B cell (primary cell): ENCODE results near the gene CTDP1.

ENCODE experiments used
- EZH2 ChIP-seq: IDR thresholded peaks from 2 replicates; pipeline ENCODE4 v1.6.1; 2012; ENCODE audit warnings: borderline replicate concordance, low read depth, mild to moderate bottlenecking, moderate library complexity, low read length; ENCODE audit not compliant: insufficient read depth, poor library complexity, severe bottlenecking
- TF ChIP-seq, protein P1 (sequence below): fragments of 200-600 bp; IDR thresholded peaks from one replicate; pipeline ENCODE4 v1.8.0; 2022; ENCODE audit warnings: antibody characterized with exemption, mild to moderate bottlenecking

DNA sequence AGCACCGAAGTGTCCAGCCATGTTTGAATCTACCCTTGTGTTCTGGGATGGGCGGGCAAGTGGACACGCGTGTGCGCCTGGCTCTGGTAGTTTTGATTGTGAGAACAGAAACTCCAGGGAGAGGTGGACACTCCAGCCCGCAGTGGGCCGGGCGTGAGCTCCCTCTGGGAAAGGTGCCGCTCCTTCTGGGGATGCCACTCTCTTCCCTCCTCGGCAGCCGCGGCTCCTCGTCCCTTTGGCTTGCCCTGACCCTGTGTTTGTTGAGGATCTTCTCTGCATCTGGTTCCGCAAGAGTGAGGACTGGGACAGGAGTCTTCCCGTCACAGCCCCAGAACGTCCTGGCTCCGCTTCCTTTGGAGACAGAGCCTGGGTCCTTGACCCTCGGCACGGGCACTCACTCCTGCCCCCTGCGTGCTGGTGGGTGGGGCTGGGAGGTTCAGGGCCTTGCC lies 1.3 kb downstream of the CTDP1 start:
- TF ChIP-seq, protein P1, sequence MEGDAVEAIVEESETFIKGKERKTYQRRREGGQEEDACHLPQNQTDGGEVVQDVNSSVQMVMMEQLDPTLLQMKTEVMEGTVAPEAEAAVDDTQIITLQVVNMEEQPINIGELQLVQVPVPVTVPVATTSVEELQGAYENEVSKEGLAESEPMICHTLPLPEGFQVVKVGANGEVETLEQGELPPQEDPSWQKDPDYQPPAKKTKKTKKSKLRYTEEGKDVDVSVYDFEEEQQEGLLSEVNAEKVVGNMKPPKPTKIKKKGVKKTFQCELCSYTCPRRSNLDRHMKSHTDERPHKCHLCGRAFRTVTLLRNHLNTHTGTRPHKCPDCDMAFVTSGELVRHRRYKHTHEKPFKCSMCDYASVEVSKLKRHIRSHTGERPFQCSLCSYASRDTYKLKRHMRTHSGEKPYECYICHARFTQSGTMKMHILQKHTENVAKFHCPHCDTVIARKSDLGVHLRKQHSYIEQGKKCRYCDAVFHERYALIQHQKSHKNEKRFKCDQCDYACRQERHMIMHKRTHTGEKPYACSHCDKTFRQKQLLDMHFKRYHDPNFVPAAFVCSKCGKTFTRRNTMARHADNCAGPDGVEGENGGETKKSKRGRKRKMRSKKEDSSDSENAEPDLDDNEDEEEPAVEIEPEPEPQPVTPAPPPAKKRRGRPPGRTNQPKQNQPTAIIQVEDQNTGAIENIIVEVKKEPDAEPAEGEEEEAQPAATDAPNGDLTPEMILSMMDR: no peak
- TF ChIP-seq EZH2: no peak
